ENCODE results near the gene WDR64. TPM values are rescaled to one million over a fixed set of nuclear protein-coding genes. Genes with fewer than 3 reads are reported as not detected.

Gene WDR64
- total and polyA plus RNA-seq, 4 experiments from 2014 or later: 0.16 TPM; not detected in 3

GRCh38 chr1:241642593-241642944 lies 9.5 kb upstream of the WDR64 start:
- Histone ChIP-seq H3K36me3 (ENCODE audit: insufficient read depth, low read length) (no peaks in the 10 kb centered on the region), H3K4me1 (ENCODE audit: insufficient read depth, low read length) (peaks cover 19% of the 10 kb centered on the region), H3K27me3 (ENCODE audit: insufficient read depth, low read length) (no peaks in the 10 kb centered on the region), H3K9me3 (ENCODE audit: control insufficient read depth in 1 of 2, low read length in 2 of 2) (no peaks in the 10 kb centered on the region), H3K4me3 (ENCODE audit: low read length in 2 of 2) (no peak overlapping the region), H3K27ac (ENCODE audit: low read depth, low read length) (no peak overlapping the region)
- DNase-seq: no peak
- CTCF ChIA-PET (ENCODE audit: partially characterized antibody): interaction anchor here (0.9 kb wide), 1 partner anchor 12 kb away, joined by 3 read pairs; no protein-coding TSS in a partner anchor
- Mint-ChIP-seq H3K27me3 (no peaks in the 10 kb centered on the region), H3K9me3 (peaks cover 0 to 3% (median 0%) of the 10 kb centered on the region in 8 donors), H3K4me1 (peaks cover 12 to 26% (median 17%) of the 10 kb centered on the region in 4 donors), H3K4me3 (peak overlapping the region in 1 of 8 donors; percentile 10), H3K36me3 (no peaks in the 10 kb centered on the region), H3K27ac (no peak overlapping the region)
- intact Hi-C loops (cut with micrococcal nuclease): no loop called here
- POLR2A ChIA-PET (ENCODE audit: partially characterized antibody): no interaction called here

DNA sequence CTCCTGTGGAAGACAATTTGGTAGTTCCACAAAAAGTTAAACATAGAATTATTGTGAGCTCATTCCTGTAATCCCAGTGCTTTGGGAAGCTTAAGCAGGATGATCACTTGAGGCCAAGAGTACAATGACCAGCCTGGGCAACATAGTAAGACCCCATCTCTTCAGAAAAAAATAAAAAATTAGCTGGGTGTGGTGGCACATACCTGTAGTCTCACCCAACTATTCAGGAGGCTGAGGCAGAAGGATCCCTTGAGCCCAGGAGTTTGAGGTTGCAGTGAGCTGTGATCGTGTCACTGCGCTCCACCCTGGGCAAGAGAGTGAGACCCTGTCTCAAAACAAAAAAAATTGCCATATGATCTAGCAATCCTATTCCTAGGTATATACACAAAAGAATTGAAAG lies 7.8 kb upstream of the WDR64 start:
- Mint-ChIP-seq H3K36me3 (no peaks in the 10 kb centered on the region), H3K27ac (no peak overlapping the region), H3K27me3 (no peaks in the 10 kb centered on the region), H3K9me3 (peaks cover 0 to 3% (median 0%) of the 10 kb centered on the region in 8 donors), H3K4me1 (peaks cover 4 to 12% (median 6%) of the 10 kb centered on the region in 4 donors), H3K4me3 (no peak overlapping the region)
- no peaks in the 10 kb centered on the region for H3K36me3 ChIP-seq (ENCODE audit: insufficient read depth, low read length)
- POLR2A ChIA-PET (ENCODE audit: partially characterized antibody): no interaction called here
- CTCF ChIA-PET (ENCODE audit: partially characterized antibody): no interaction called here
- H3K27ac ChIP-seq (ENCODE audit: low read depth, low read length): no peak overlapping the region
- intact Hi-C loops (cut with micrococcal nuclease): no loop called here
- peaks cover 2% of the 10 kb centered on the region for H3K4me1 ChIP-seq (ENCODE audit: insufficient read depth, low read length)
- no peak for DNase-seq
- no peak overlapping the region for H3K4me3 ChIP-seq (ENCODE audit: low read length in 2 of 2)
- H3K9me3 ChIP-seq (ENCODE audit: control insufficient read depth in 1 of 2, low read length in 2 of 2): no peaks in the 10 kb centered on the region
- no peaks in the 10 kb centered on the region for H3K27me3 ChIP-seq (ENCODE audit: insufficient read depth, low read length)

GRCh38 chr1:241645199-241645598 lies 6.9 kb upstream of the WDR64 start:
- H3K9me3 ChIP-seq (ENCODE audit: control insufficient read depth in 1 of 2, low read length in 2 of 2): no peaks in the 10 kb centered on the region
- H3K9me3 Mint-ChIP-seq: peaks cover 0 to 3% (median 0%) of the 10 kb centered on the region in 8 donors
- H3K27ac ChIP-seq (ENCODE audit: low read depth, low read length): no peak overlapping the region
- H3K36me3 Mint-ChIP-seq: no peaks in the 10 kb centered on the region
- ChIA-PET POLR2A (ENCODE audit: partially characterized antibody) (no interaction called here), CTCF (ENCODE audit: partially characterized antibody) (no interaction called here)
- no peaks in the 10 kb centered on the region for H3K4me1 ChIP-seq (ENCODE audit: insufficient read depth, low read length)
- DNase-seq: no peak
- no peaks in the 10 kb centered on the region for H3K36me3 ChIP-seq (ENCODE audit: insufficient read depth, low read length)
- H3K4me3 Mint-ChIP-seq: no peak overlapping the region
- H3K4me1 Mint-ChIP-seq: peaks cover 3 to 9% (median 4%) of the 10 kb centered on the region in 4 donors
- intact Hi-C loops (cut with micrococcal nuclease): no loop called here
- no peak overlapping the region for H3K27ac Mint-ChIP-seq
- H3K27me3 ChIP-seq (ENCODE audit: insufficient read depth, low read length): no peaks in the 10 kb centered on the region
- H3K27me3 Mint-ChIP-seq: peaks cover 0 to under 1% of the 10 kb centered on the region in 2 donors
- no peak overlapping the region for H3K4me3 ChIP-seq (ENCODE audit: low read length in 2 of 2)

GRCh38 chr1:241646201-241646600 lies 5.9 kb upstream of the WDR64 start:
- peak overlapping the region in 1 of 7 donors; percentile 4 for H3K27ac Mint-ChIP-seq
- CTCF ChIA-PET (ENCODE audit: partially characterized antibody): no interaction called here
- Histone ChIP-seq H3K27me3 (ENCODE audit: insufficient read depth, low read length) (no peaks in the 10 kb centered on the region), H3K9me3 (ENCODE audit: control insufficient read depth in 1 of 2, low read length in 2 of 2) (no peaks in the 10 kb centered on the region), H3K4me1 (ENCODE audit: insufficient read depth, low read length) (no peaks in the 10 kb centered on the region), H3K27ac (ENCODE audit: low read depth, low read length) (no peak overlapping the region), H3K36me3 (ENCODE audit: insufficient read depth, low read length) (no peaks in the 10 kb centered on the region), H3K4me3 (ENCODE audit: low read length in 2 of 2) (no peak overlapping the region)
- H3K9me3 Mint-ChIP-seq: peaks cover 0 to 3% (median 0%) of the 10 kb centered on the region in 8 donors
- intact Hi-C loops (cut with micrococcal nuclease): no loop called here
- peaks cover 0 to under 1% (median 0%) of the 10 kb centered on the region in 4 donors for H3K4me1 Mint-ChIP-seq
- DNase-seq: no peak
- no peak overlapping the region for H3K4me3 Mint-ChIP-seq
- H3K36me3 Mint-ChIP-seq: no peaks in the 10 kb centered on the region
- peaks cover 0 to 5% of the 10 kb centered on the region in 2 donors for H3K27me3 Mint-ChIP-seq
- POLR2A ChIA-PET (ENCODE audit: partially characterized antibody): no interaction called here

- Mint-ChIP-seq H3K9me3 (peaks cover 0 to 2% (median 0%) of the 10 kb centered on the region in 8 donors), H3K27ac (no peak overlapping the region), H3K36me3 (no peaks in the 10 kb centered on the region), H3K4me3 (no peak overlapping the region), H3K27me3 (peaks cover 0 to 5% of the 10 kb centered on the region in 2 donors), H3K4me1 (no peaks in the 10 kb centered on the region)
- Histone ChIP-seq H3K36me3 (ENCODE audit: insufficient read depth, low read length) (no peaks in the 10 kb centered on the region), H3K27ac (ENCODE audit: low read depth, low read length) (no peak overlapping the region), H3K9me3 (ENCODE audit: control insufficient read depth in 1 of 2, low read length in 2 of 2) (no peaks in the 10 kb centered on the region), H3K4me1 (ENCODE audit: insufficient read depth, low read length) (no peaks in the 10 kb centered on the region), H3K27me3 (ENCODE audit: insufficient read depth, low read length) (no peaks in the 10 kb centered on the region), H3K4me3 (ENCODE audit: low read length in 2 of 2) (no peak overlapping the region)
- DNase-seq: no peak
- intact Hi-C loops (cut with micrococcal nuclease): no loop called here
- ChIA-PET CTCF (ENCODE audit: partially characterized antibody) (interaction anchor here (1.2 to 1.4 kb wide), 2 partner anchors 20 to 37 kb away, joined by 3 to 4 read pairs; no protein-coding TSS in a partner anchor), POLR2A (ENCODE audit: partially characterized antibody) (no interaction called here)
Observed at GRCh38 chr1:241647658-241648057, 4.4 kb upstream of the WDR64 start.

- Histone ChIP-seq H3K4me1 (ENCODE audit: insufficient read depth, low read length) (no peaks in the 10 kb centered on the region), H3K36me3 (ENCODE audit: insufficient read depth, low read length) (no peaks in the 10 kb centered on the region), H3K27ac (ENCODE audit: low read depth, low read length) (no peak overlapping the region), H3K27me3 (ENCODE audit: insufficient read depth, low read length) (no peaks in the 10 kb centered on the region), H3K9me3 (ENCODE audit: control insufficient read depth in 1 of 2, low read length in 2 of 2) (no peaks in the 10 kb centered on the region), H3K4me3 (ENCODE audit: low read length in 2 of 2) (no peak overlapping the region)
- Mint-ChIP-seq H3K4me1 (no peaks in the 10 kb centered on the region), H3K27me3 (peaks cover 0 to 9% of the 10 kb centered on the region in 2 donors), H3K36me3 (no peaks in the 10 kb centered on the region), H3K9me3 (peaks cover 0 to under 1% (median 0%) of the 10 kb centered on the region in 8 donors), H3K27ac (no peak overlapping the region), H3K4me3 (no peak overlapping the region)
- CTCF ChIA-PET (ENCODE audit: partially characterized antibody): interaction anchor here (1.2 to 1.4 kb wide), 2 partner anchors 21 to 37 kb away, joined by 3 to 4 read pairs; no protein-coding TSS in a partner anchor
- intact Hi-C loops (cut with micrococcal nuclease): no loop called here
- no peak for DNase-seq
- POLR2A ChIA-PET (ENCODE audit: partially characterized antibody): no interaction called here
Observed at GRCh38 chr1:241648159-241648558, 3.9 kb upstream of the WDR64 start.

DNA sequence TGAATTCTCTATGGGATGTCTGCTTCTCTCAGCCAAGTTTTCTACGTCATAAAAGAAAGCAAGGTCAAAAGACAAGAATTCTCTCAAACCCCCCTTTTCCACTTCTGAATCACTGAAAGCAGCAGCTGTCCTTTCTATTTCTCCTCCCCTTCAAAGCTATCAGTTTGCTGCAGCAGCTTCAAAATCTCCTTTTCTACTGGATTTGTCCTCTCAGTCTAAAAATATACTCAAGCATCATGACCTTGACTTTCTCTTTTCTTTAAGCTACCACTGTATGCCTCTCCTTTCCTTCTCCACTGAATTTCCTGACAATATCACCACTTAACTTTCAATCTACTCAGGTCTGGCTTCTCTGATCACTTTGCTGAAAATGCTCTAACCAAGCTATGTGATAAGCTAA lies 1.9 kb downstream of the WDR64 start:
- Histone ChIP-seq H3K27ac (ENCODE audit: low read depth, low read length) (no peak overlapping the region), H3K9me3 (ENCODE audit: control insufficient read depth in 1 of 2, low read length in 2 of 2) (no peaks in the 10 kb centered on the region), H3K4me1 (ENCODE audit: insufficient read depth, low read length) (no peaks in the 10 kb centered on the region), H3K27me3 (ENCODE audit: insufficient read depth, low read length) (no peaks in the 10 kb centered on the region), H3K4me3 (ENCODE audit: low read length in 2 of 2) (no peak overlapping the region), H3K36me3 (ENCODE audit: insufficient read depth, low read length) (no peaks in the 10 kb centered on the region)
- Mint-ChIP-seq H3K36me3 (no peaks in the 10 kb centered on the region), H3K4me3 (no peak overlapping the region), H3K4me1 (no peaks in the 10 kb centered on the region), H3K27ac (no peak overlapping the region), H3K9me3 (no peaks in the 10 kb centered on the region), H3K27me3 (peaks cover 4 to 12% of the 10 kb centered on the region in 2 donors)
- no peak for DNase-seq
- CTCF ChIA-PET (ENCODE audit: partially characterized antibody): interaction anchor here (1.4 kb wide), 1 partner anchor 11 kb away, joined by 3 read pairs; no protein-coding TSS in a partner anchor
- POLR2A ChIA-PET (ENCODE audit: partially characterized antibody): no interaction called here
- intact Hi-C loops (cut with micrococcal nuclease): loop anchor here (5.0 kb wide), 1 partner anchor 103 kb away; no protein-coding TSS in a partner anchor

Measured in CD4-positive, alpha-beta memory T cell (primary cell).